GM12891 (cell line): ENCODE data around the gene RFPL3. TPM values are rescaled to one million over a fixed set of nuclear protein-coding genes. Genes with fewer than 3 reads are reported as not detected.
"Not testable (repeated sequence)": the region's sequence is repeated elsewhere in the genome, so short reads cannot be mapped to it uniquely, and the experiment has no call there.

Experiments
- DNase-seq: peaks from one replicate; pipeline ENCODE4 v3.0.0; 2011; ENCODE audit warnings: low spot score; ENCODE audit not compliant: insufficient read length
- FAIRE-seq: peaks from 2 replicates; lab custom pipeline; 2011; peaks lifted over from hg19 to GRCh38; lab: Jason Lieb, UNC
- PAX5 ChIP-seq: IDR thresholded peaks from 2 replicates; pipeline ENCODE4 v1.6.1; 2011; ENCODE audit warnings: low read length, moderate library complexity, mild to moderate bottlenecking; ENCODE audit not compliant: insufficient read depth, severe bottlenecking
- POLR2A ChIP-seq: IDR thresholded peaks from 2 replicates; pipeline ENCODE4 v1.6.1; 2011; ENCODE audit warnings: low read depth, low read length, control low read depth
- POLR2AphosphoS5 ChIP-seq: IDR thresholded peaks from 2 replicates; pipeline ENCODE4 v1.6.1; 2011; ENCODE audit warnings: low read depth, low read length, control low read depth
- POU2F2 ChIP-seq: IDR thresholded peaks from 2 replicates; pipeline ENCODE4 v1.6.1; 2011; ENCODE audit warnings: low read depth, mild to moderate bottlenecking, control low read depth, low read length, moderate library complexity
- SPI1 ChIP-seq: IDR thresholded peaks from 2 replicates; pipeline ENCODE4 v1.6.1; 2011; ENCODE audit warnings: low read depth, low read length, control low read depth
- TAF1 ChIP-seq: IDR thresholded peaks from 2 replicates; pipeline ENCODE4 v1.6.1; 2011; ENCODE audit warnings: low read depth, low read length, control low read depth
- polyA plus RNA-seq: library from polyadenylated mRNA; unstranded; fragments of >200 nt; gene quantifications from one replicate; pipeline ENCODE4 v1.2.1, GENCODE V29; 2012; ENCODE audit warnings: low read depth, missing spikeins, inconsistent platforms; ENCODE audit not compliant: missing spikeins

Gene RFPL3
- not detected for polyA plus RNA-seq

DNA sequence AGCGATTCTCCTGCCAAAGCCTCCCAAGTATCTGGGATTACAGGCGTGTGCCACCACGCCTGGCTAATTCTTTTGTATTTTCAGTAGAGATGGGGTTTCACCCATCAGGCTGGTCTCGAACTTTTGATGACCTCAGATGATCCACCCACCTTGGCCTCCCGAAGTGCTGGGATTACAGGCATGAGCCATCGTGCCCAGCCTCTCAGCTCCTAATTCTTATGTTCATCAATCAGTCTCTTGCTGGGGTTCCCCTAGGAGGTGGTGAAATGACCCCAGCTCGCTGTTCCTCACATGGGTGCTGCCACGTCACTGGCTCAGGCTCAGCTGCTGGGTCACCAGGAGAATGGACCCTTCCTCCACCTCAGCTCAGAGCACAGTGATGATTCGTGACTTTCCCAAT lies at the start of gene RFPL3:
RFPL3 (plus strand) TSS at position 301 of the 400 bp plus-strand sequence. CDS start 205 bp downstream, outside the sequence.
- not testable (repeated sequence) for DNase-seq, FAIRE-seq

GRCh38 chr22:32308191-32308590 lies 49.5 kb upstream of the RFPL3 start:
- FAIRE-seq (no peak), DNase-seq (no peak)

DNA sequence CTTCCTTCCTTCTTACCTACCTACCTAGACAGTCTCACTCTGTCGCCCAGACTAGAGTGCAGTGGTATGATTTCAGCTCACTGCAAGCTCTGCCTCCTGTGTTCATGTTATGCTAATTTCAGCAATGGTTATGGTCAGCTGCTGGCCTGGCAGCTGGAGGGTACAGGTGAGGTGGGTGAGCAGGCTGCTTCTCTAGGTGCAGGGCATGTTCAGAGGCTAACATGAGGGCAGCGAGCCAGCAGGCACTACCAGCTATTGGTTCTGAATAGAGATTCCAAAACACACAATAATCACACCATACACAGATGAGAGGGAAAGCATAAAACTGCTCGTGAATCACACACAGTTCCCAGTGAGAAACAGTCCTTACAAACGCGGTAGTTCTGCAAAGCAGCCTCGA lies 48.7 kb upstream of the RFPL3 start:
- no peak for DNase-seq
- TF ChIP-seq TAF1 (no peak), PAX5 (no peak), POLR2AphosphoS5 (no peak), POU2F2 (no peak)
- no peak for FAIRE-seq

More at GRCh38 chr22:32308191-32308590, 49.5 kb upstream of the RFPL3 start:
- TF ChIP-seq SPI1 (no peak), POLR2AphosphoS5 (no peak), PAX5 (no peak), POU2F2 (no peak)

GRCh38 chr22:32309585-32310251 lies 47.9 kb upstream of the RFPL3 start:
- no peak for FAIRE-seq
- no peak for DNase-seq
- no peak for TF ChIP-seq POLR2AphosphoS5
- no peak for TF ChIP-seq SPI1
- TF ChIP-seq POU2F2 = no peak

GRCh38 chr22:32310777-32311176 lies 46.9 kb upstream of the RFPL3 start:
- TF ChIP-seq POU2F2 (no peak), POLR2AphosphoS5 (no peak), SPI1 (no peak), POLR2A (no peak), TAF1 (no peak), PAX5 (no peak)
- DNase-seq (no peak), FAIRE-seq (no peak)

- FAIRE-seq (no peak), DNase-seq (no peak)
- TF ChIP-seq POLR2AphosphoS5 = no peak
- TF ChIP-seq POLR2A = no peak
- TF ChIP-seq POU2F2 = no peak
- TF ChIP-seq PAX5 = no peak
- TF ChIP-seq TAF1 = no peak
- TF ChIP-seq SPI1 = no peak
These were observed 46.1 kb upstream of the RFPL3 start for GRCh38 chr22:32311551-32312071.

- FAIRE-seq (no peak), DNase-seq (no peak)
- no peak for TF ChIP-seq POLR2A
These were observed 44.9 kb upstream of the RFPL3 start for GRCh38 chr22:32312748-32313147.

- no peak for TF ChIP-seq TAF1
- TF ChIP-seq SPI1 = no peak
- FAIRE-seq = no peak
These were observed 44.1 kb upstream of the RFPL3 start for GRCh38 chr22:32313532-32313931.

GRCh38 chr22:32317524-32317923 lies 40.1 kb upstream of the RFPL3 start:
- FAIRE-seq = no peak

More at GRCh38 chr22:32313532-32313931, 44.1 kb upstream of the RFPL3 start:
- no peak for DNase-seq

DNA sequence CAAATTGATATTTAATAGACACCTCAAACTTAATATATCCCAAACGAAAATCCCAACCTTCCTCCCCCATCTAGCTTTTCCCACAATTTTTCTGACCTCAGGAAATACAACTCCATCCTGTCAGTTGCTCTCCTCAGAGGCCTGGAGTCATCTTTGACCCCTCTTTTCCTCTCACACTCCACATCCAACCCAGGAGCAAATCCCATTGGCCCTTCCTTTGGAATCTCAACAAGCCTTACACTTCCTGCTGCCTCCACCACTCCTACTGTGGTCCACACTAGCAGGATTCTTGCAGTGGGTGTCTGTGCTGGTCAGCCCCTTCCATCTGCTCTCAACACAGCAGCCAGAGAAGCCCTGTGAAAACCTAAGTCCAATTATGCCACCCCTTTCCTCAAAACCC lies 39.3 kb upstream of the RFPL3 start:
- no peak for FAIRE-seq
- no peak for DNase-seq
- TF ChIP-seq PAX5 (no peak), TAF1 (no peak), SPI1 (no peak), POLR2AphosphoS5 (no peak), POLR2A (no peak), POU2F2 (no peak)

More at GRCh38 chr22:32317524-32317923, 40.1 kb upstream of the RFPL3 start:
- no peak for TF ChIP-seq SPI1
- no peak for TF ChIP-seq POU2F2
- TF ChIP-seq PAX5 = no peak
- TF ChIP-seq POLR2AphosphoS5 = no peak
- no peak for TF ChIP-seq POLR2A
- TF ChIP-seq TAF1 = no peak
- no peak for DNase-seq

DNA sequence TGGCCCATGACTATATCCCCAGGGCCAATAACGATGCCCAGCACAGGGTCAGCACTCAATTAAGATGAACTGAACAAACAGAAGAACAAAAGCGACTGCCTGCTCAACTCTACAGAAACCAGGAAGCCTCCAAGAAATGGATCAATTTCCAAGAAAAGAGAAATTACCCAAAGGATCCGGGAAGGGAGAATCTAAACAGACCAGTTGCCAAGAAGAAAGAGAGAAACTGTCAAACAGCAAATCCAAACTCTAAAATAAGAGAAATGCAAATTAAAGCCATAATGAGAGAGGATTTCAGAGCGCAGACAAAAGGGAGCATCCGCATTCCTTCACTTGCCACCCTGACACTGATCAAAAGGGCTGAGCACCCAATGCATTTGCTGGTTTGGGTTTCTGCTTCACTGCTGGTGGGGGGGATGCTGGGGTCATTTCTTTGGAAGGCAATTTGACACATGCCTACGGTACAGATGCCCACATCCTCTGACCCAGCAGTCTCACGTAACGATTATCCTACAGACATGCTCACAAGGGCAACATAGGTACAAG lies 37.7 kb upstream of the RFPL3 start:
- FAIRE-seq (no peak), DNase-seq (no peak)
- TF ChIP-seq POU2F2 = no peak
- TF ChIP-seq TAF1 = no peak
- TF ChIP-seq SPI1 = no peak
- no peak for TF ChIP-seq POLR2A
- TF ChIP-seq POLR2AphosphoS5 = no peak
- TF ChIP-seq PAX5 = no peak

DNA sequence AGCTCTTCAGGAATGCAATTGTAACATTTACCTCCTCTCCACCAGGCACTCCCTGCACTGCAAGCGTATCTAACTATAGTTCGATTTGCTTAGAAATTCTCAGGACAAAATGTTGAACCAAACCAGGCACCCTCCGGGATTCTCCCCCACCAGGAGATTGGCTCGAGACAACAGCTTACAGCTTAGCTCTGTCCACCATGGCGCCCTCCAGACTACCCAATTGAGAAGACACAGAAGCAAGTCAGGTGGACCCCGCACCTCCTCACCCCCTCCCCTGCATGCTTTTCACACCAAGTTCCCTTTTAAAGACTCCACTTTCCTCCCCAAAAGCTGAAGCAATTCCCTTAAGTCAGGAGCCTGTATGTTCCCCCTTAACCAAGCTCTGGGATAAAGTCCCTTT lies 34.7 kb upstream of the RFPL3 start:
- DNase-seq (no peak), FAIRE-seq (no peak)
- TF ChIP-seq SPI1 = no peak
- TF ChIP-seq POLR2AphosphoS5 = no peak
- TF ChIP-seq PAX5 = no peak
- TF ChIP-seq POU2F2 = no peak
- TF ChIP-seq POLR2A = no peak
- TF ChIP-seq TAF1 = no peak
